ENCODE measurements around the gene AGBL4.

- TF ChIP-seq, protein P1, sequence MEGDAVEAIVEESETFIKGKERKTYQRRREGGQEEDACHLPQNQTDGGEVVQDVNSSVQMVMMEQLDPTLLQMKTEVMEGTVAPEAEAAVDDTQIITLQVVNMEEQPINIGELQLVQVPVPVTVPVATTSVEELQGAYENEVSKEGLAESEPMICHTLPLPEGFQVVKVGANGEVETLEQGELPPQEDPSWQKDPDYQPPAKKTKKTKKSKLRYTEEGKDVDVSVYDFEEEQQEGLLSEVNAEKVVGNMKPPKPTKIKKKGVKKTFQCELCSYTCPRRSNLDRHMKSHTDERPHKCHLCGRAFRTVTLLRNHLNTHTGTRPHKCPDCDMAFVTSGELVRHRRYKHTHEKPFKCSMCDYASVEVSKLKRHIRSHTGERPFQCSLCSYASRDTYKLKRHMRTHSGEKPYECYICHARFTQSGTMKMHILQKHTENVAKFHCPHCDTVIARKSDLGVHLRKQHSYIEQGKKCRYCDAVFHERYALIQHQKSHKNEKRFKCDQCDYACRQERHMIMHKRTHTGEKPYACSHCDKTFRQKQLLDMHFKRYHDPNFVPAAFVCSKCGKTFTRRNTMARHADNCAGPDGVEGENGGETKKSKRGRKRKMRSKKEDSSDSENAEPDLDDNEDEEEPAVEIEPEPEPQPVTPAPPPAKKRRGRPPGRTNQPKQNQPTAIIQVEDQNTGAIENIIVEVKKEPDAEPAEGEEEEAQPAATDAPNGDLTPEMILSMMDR (IDR thresholded peaks at IDR 0.05): no peak
- no peak for TF ChIP-seq POLR2AphosphoS5 (IDR thresholded peaks at IDR 0.05)
- no peak for TF ChIP-seq POLR2A (IDR thresholded peaks at IDR 0.05)
Measured at GRCh38 chr1:48906729-48907128, 1117.0 kb downstream of the AGBL4 start.
